HG03025 (cell line): Measurements from ENCODE around the gene CMYA5.
"Not testable (repeated sequence)": the region's sequence is repeated elsewhere in the genome, so short reads cannot be mapped to it uniquely, and the experiment has no call there.

Experiments used
- ATAC-seq: cut with Tn5 transposase; IDR thresholded peaks from one replicate; pipeline ENCODE4 v1.9.1; 2021; ENCODE audit warnings: mild to moderate bottlenecking, moderate library complexity; ENCODE audit not compliant: unreplicated experiment, low FRiP score

The CMYA5 gene

DNA sequence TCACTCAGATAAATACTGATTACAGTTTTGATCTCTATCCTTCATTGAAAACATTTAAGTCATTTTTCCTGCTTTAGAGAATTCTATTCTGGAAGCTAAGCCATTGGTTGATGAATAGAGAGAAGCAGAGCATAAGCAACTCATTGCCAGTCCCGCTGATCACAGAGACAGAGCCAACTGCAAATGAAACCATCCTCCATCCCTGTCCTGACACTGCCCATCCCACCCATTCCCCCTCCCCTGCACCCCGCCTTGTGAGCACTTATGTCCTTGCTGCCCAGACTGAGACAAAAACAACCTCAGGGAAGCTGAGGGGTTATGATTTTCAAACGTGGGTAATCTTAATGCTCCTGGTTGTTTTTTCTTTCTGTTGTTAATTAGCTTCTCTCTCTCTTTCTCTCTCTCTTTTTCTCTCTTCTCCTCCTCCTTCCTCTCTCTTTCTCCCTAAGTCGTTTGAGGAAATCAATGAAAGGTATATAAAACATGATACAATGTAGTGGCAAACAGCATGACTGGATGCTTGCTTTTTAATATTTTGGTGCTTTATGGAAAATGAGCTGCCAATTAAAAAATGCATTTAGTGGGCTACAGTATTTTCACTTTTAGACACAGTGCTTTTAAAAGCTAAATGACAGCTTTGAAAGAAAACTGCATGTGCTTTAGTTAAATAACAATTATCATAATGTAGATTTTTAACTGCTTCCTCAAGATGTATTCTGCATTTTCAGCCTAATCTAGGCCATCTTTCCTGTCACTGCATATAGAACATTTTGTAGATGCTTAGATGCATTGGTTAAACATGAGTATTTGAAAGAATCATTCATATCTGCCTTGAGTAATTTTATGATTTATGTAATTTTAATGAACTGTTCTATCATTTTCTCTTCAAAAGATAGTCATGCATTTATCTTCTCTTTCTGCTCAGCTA is 57.3 kb downstream of the CMYA5 start:
- ATAC-seq: no peak

DNA sequence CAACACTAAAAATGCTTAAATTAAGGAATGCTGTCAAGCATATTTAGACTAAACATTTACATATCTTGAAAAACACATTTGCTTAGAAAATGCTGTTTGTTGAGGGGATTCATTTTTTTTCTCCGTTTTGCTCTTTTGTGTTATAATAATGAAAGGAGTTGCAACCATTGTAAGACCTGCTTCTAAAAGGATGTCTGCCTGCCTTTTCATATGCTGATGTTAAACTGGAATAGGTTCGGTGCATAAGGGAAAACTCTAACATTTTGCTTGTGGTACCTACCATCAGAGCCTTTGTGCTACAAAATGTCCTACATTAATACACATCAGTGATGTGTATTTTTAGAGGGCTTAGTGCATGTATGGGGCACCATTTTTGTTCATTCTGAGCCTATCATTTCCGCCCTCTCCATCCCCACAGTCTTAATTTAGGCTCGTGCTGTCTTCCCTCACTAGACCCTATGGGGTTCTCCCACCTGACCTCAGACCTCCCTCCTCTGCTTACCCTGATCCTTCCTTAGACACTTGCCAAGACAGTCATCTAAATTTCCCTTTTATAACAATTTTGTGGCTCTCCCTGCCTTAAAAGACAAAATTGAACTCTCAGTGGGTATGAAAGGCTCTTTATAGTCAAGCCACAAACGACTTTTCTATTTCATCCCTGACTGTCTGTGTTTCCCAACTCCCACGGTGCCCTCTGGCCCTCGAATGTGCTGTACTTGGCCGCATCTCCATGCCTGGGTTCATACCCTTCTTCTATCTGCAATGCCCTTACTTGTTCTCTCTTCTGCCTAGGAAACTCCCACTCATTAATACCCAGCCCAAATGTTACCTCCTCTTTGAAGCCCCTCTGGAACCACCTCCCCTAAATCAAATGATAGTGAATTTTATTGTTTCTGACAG is 61.2 kb downstream of the CMYA5 start:
- ATAC-seq: no peak

GRCh38 chr5:79753092-79753491 is 63.5 kb downstream of the CMYA5 start:
- ATAC-seq: no peak

DNA sequence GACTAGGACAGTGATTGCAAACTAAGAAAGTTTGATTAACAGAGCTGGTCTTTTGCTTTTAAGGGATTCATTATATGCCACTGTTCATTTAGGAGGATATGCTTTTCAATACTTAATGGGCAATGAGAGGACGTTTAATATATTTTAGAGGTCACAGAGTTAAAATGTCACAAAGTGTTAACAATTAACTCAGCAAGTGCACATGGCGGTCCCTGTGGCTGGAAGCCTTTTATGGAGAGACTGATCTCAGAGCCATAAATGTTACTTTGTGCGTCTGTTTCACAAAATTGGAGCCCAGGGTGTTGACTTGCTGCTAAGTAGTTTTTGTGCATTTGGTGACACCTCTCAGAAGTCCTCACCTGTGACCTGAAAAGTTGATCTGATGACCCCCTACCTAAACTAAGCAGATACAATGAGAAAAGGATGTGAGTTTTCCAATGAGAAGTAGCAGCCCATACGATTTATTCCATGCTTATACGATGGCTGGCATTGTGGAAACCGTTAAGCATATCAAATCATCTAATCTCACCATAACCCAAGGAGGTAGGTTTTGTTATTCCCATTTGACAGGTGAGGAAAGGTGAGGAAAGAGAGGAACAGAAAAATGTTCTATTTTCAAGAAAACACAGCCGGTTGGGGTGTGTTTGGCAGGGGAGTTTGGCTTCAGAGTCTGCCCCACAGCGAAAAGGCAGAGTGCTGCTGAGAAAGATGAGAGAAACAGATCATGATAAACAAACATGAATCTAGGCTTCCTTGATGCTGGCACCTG is 64.4 kb downstream of the CMYA5 start:
- ATAC-seq: no peak

DNA sequence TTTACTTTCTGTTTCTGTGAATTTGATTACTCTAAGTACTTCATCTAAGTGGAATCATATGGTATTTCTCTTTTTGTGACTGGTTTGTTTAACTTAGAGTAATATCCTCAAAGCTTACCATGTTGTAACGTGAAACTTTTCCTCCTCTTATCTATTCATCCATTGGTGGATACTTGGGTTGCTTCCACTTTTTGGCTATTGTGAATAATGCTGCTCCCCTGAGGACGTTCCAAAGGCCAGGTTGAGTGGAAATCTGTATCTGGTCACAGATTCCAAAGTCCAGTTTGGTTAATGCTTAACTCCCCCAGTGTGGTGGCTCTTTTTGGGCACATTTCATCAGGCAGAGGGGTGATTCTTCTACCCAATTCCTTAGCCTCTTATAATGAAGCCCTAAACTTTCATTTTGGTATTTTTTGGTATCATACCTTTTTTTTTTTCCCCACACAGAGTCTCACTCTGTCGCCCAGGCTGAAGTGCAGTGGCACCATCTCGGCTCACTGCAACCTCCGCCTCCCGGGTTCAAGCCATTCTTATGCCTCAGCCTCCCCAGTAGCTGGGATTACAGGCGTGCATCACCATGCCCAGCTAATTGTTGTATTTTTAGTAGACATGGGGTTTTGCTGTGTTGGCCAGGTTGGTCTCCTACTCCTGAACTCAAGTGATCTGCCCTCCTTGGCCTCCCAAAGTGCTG is 65.4 kb downstream of the CMYA5 start:
- no peak for ATAC-seq

DNA sequence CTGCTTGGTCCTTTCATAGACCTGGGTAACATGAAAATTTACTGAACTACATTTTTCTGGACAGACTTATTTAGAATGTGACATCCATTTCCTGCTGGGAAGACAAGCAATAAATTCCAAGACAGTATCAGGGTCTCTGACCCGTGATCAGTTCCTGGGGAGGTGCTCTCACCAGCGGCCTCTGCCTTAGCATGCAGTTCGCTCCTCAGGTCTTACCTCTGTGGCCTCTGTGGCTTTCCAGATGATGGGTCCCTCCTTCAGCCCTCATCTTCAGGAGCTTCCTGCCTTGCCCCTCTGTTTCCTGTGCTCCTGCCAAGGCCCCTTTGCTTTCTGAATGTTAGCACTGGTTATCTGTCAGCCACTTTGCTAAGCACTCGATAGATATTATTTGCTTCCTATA is 66.4 kb downstream of the CMYA5 start:
- ATAC-seq: no peak

DNA sequence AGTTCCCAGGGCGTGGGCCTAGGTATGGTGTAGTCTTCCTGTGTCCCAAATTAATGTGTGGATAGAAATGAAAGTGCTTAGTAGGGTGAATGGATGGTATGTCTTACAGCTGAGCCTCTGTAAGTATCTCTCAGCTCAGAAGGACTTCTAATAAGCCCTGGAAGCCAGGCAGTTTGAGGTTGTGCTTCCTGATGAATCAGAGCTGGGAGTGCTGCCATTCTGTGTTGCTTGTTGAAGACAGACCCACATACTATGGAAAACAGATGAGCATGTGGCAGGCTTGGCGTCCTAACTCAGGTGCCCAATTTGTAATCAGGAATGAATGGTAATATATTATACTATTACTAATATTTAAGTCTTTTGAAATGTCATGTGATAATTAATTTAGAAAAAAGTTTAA is 69.8 kb downstream of the CMYA5 start:
- ATAC-seq: no peak

GRCh38 chr5:79759848-79760247 is 70.2 kb downstream of the CMYA5 start:
- no peak for ATAC-seq

GRCh38 chr5:79762929-79763328 is 73.3 kb downstream of the CMYA5 start:
- no peak for ATAC-seq

GRCh38 chr5:79764147-79764546 is 74.5 kb downstream of the CMYA5 start:
- not testable (repeated sequence) for ATAC-seq

GRCh38 chr5:79771387-79771786 is 81.8 kb downstream of the CMYA5 start:
- ATAC-seq: no peak

- no peak for ATAC-seq
These were observed 83.0 kb downstream of the CMYA5 start for GRCh38 chr5:79772651-79773050.

DNA sequence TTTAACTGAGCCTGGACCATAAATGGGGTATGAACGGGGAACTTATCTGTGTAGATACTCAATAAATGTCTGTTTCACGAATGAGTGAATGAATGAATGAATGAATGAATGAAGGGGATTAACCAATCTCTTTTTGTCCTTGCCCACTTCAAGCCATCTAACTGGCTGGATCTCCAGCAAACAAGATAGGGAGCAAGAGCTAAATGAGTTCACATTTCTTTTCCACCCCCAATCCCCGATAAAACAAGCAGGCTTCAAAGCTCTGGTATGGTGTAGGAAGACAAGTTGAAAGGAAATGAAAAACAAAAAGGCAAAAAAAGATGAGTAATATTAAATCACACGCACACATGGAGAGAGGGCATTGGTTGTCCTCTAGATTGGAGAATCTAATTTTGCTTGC is 84.0 kb downstream of the CMYA5 start:
- ATAC-seq: no peak

DNA sequence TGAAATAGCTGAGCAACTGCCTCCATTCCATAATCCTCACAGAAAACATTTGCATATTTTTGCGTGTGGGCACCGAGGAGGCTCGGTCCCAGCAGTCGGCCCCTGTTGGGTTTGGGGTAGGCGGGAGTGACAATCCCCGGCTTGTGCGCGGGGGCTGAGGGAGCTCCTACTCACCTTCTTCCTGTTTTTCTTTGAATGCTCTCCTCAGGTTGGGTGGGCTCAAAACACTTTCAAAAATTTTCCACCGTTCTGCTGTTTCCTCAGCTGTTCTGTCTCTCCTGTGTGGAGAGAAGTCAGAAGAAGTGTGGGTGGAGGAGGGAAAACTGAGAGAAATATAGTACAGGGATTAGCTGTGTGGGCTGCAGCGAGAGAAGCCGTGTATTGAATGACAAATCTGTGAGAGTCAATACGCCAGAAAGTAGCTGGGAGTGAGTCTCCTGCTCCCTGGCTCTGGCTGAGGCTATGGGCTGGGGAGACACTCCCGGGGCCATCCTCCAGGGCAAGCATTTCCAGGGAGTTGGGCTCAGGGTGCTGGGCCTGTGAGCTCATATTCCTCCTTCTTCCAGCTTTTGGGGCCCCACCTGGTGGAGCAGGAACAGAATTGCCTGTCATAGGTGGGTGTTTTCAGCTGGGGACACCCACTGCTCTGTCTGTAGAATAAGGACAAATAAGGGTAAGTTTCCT is 84.7 kb downstream of the CMYA5 start:
- ATAC-seq: no peak

GRCh38 chr5:79774855-79775237 is 85.2 kb downstream of the CMYA5 start:
- no peak for ATAC-seq

DNA sequence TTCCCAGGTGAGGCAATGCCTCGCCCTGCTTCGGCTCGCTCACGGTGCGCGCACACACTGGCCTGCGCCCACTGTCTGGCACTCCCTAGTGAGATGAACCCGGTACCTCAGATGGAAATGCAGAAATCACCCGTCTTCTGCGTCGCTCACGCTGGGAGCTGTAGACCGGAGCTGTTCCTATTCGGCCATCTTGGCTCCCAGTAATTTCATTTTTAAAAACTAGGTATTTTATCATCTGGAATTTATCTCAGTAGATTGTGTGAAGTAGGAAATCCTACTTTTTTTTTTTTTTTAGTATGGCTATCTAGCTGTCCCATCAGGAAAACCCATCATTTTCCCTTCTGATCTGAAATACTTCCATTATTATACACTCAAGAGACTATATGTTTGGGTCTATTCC is 95.1 kb downstream of the CMYA5 start:
- ATAC-seq: not testable (repeated sequence)

- no peak for ATAC-seq
These were observed 96.3 kb downstream of the CMYA5 start for GRCh38 chr5:79785983-79786382.

DNA sequence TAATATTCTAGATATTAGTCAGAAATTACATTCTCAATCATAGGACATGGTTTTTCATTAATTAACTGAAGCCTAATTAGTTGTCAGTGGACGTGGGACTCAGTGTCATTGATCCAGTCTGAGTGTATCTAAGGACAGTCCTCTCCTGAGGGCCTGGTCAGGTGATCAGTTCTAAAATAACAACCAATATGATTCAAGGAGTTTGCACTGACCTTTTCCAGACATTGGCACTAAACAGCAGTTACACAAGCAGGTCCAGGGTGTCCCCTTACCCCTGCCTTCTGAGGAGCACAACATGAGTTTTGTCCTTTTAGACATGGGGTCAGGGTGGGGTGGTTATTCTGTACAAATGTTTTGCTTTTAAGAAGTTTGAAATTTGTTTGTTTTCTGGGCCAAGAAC is 97.8 kb downstream of the CMYA5 start:
- ATAC-seq: no peak

GRCh38 chr5:79791843-79792242 is 102.2 kb downstream of the CMYA5 start:
- no peak for ATAC-seq

- ATAC-seq: no peak
These were observed 102.8 kb downstream of the CMYA5 start for GRCh38 chr5:79792463-79792862.
